HCT116 (cell line): Measurements from ENCODE around the gene LAX1. TPM values are rescaled to one million over a fixed set of nuclear protein-coding genes. Genes with fewer than 3 reads are reported as not detected.

Experiments used
- ATAC-seq: fragments of 200-7000 bp; cut with Tn5 transposase; 2 replicates; pipeline ENCODE4 v1.9.1; 2020; ENCODE audit warnings: mild to moderate bottlenecking, moderate library complexity
- BruUV-seq: library from RNA; stranded (reverse); fragments of 400-500 nt; replicated peaks from 2 replicates; lab custom pipeline; 2021; lab: Mats Ljungman, UMichigan
- CTCF ChIA-PET: fragments of 300-600 bp; sonication (Branson Sonifier 250); formaldehyde crosslinking; loops from one replicate; lab custom pipeline; 2021; ENCODE audit warnings: antibody characterized with exemption; lab: Charles Lee
- POLR2A ChIA-PET: fragments of 300-600, 350-600 bp; sonication (Branson Sonifier 250); formaldehyde crosslinking; loops from one replicate; lab custom pipeline; 2021; ENCODE audit warnings: antibody characterized with exemption; lab: Charles Lee
- RAD21 ChIA-PET, 2 experiments: fragments of 300-600 bp; sonication (Branson Sonifier 250); formaldehyde crosslinking; loops; one replicate each; lab custom pipeline; 2023; ENCODE audit warnings: low total read pairs in 2 of 2; ENCODE audit not compliant: uncharacterized antibody in 2 of 2, unreplicated experiment in 2 of 2, low non-redundant PET in 1 of 2; lab: Charles Lee
- DNase-seq: peaks from one replicate; pipeline ENCODE4 v3.0.0-alpha.2; 2010; ENCODE audit warnings: low read depth, low spot score
- H2AFZ ChIP-seq: fragments of 200-600 bp; shearing (Covaris generic), sonication (generic); 2 replicates; pipeline ENCODE4 v1.6.1; 2017; ENCODE audit warnings: low read depth, mixed run types, mixed read lengths, antibody characterized with exemption, low read length; ENCODE audit not compliant: poor library complexity, severe bottlenecking
- H3K27ac ChIP-seq: 2 replicates; pipeline ENCODE4 v1.5.1; 2012; ENCODE audit warnings: low read depth, low read length
- H3K27me3 ChIP-seq: fragments of 200-600 bp; sonication (generic); 2 replicates; pipeline ENCODE4 v1.6.1; 2016; ENCODE audit warnings: mixed run types, low read length, mixed read lengths; ENCODE audit not compliant: insufficient read depth
- H3K36me3 ChIP-seq, 2 experiments: fragments of 200-500 bp in 1 of 2; fragments of 200-600 bp in 1 of 2; sonication (Bioruptor generic) in 1 of 2; sonication (generic) in 1 of 2; 2 replicates each; pipeline versions ENCODE4 v1.5.1 to v1.6.1; 2014 to 2016; ENCODE audit warnings: low read length in 2 of 2, inconsistent platforms in 1 of 2, mixed read lengths in 1 of 2, mixed run types in 1 of 2; ENCODE audit not compliant: insufficient read depth in 2 of 2, control insufficient read depth in 1 of 2
- H3K4me1 ChIP-seq, 2 experiments: fragments of 200-600 bp in 1 of 2; sonication (generic) in 1 of 2; 2 replicates each; pipeline versions ENCODE4 v1.5.1 to v1.6.1; 2012 to 2017; ENCODE audit warnings: low read length in 2 of 2, inconsistent platforms in 1 of 2, mild to moderate bottlenecking in 1 of 2, mixed read lengths in 1 of 2, mixed run types in 1 of 2, moderate library complexity in 1 of 2; ENCODE audit not compliant: insufficient read depth in 2 of 2, control insufficient read depth in 1 of 2
- H3K4me2 ChIP-seq: fragments of 200-600 bp; sonication (generic); 2 replicates; pipeline ENCODE4 v1.6.1; 2017; ENCODE audit warnings: mixed run types, low read length, mixed read lengths
- H3K4me3 ChIP-seq, 2 experiments: fragments of 200-600 bp in 1 of 2; sonication (generic) in 1 of 2; replicated peaks in 1 of 2; 2 replicates each; pipeline ENCODE4 v1.5.1; 2011 to 2016; ENCODE audit warnings: low read length in 2 of 2, control low read depth in 1 of 2, low read depth in 1 of 2, mild to moderate bottlenecking in 1 of 2, mixed read lengths in 1 of 2, mixed run types in 1 of 2
- H3K79me2 ChIP-seq: fragments of 200-600 bp; sonication (generic); 2 replicates; pipeline ENCODE4 v1.6.1; 2017; ENCODE audit warnings: mild to moderate bottlenecking, mixed run types, low read length, moderate library complexity, mixed read lengths; ENCODE audit not compliant: insufficient read depth
- H3K9ac ChIP-seq: fragments of 200-600 bp; sonication (generic); 2 replicates; pipeline ENCODE4 v1.6.1; 2016; ENCODE audit warnings: low read length, mixed read lengths
- H3K9me2 ChIP-seq: fragments of 200-600 bp; sonication (generic), shearing (Covaris generic); 2 replicates; pipeline ENCODE4 v1.6.1; 2017; ENCODE audit warnings: mixed run types, mild to moderate bottlenecking, moderate library complexity; ENCODE audit not compliant: insufficient read depth
- H3K9me3 ChIP-seq, 2 experiments: fragments of 200-500 bp in 1 of 2; fragments of 200-600 bp in 1 of 2; sonication (Bioruptor generic) in 1 of 2; sonication (generic) in 1 of 2; 2 replicates each; pipeline ENCODE4 v1.6.1; 2014 to 2017; ENCODE audit warnings: low read length in 2 of 2, mixed read lengths in 2 of 2, inconsistent platforms in 1 of 2, low read depth in 1 of 2, mild to moderate bottlenecking in 1 of 2, mixed run types in 1 of 2, moderate library complexity in 1 of 2; ENCODE audit not compliant: control insufficient read depth in 1 of 2, insufficient read depth in 1 of 2
- H4K20me1 ChIP-seq: fragments of 200-600 bp; sonication (generic), shearing (Covaris generic); 2 replicates; pipeline ENCODE4 v1.6.1; 2017; ENCODE audit warnings: mixed run types, mild to moderate bottlenecking, moderate library complexity; ENCODE audit not compliant: insufficient read depth
- CBX3 ChIP-seq: IDR thresholded peaks from 2 replicates; pipeline ENCODE4 v1.6.1; 2012; ENCODE audit warnings: low read depth
- CEBPB ChIP-seq: IDR thresholded peaks from 2 replicates; pipeline ENCODE4 v1.6.1; 2012; ENCODE audit warnings: low read depth
- ELF1 ChIP-seq: IDR thresholded peaks from 2 replicates; pipeline ENCODE4 v1.6.1; 2012; ENCODE audit warnings: low read depth, borderline replicate concordance
- EZH2phosphoT487 ChIP-seq: fragments of 200-600 bp; IDR thresholded peaks from 2 replicates; pipeline ENCODE4 v1.6.1; 2018; ENCODE audit warnings: antibody characterized with exemption, borderline replicate concordance
- FOSL1 ChIP-seq: IDR thresholded peaks from 2 replicates; pipeline ENCODE4 v1.6.1; 2012; ENCODE audit warnings: low read depth
- SP1 ChIP-seq: IDR thresholded peaks from 2 replicates; pipeline ENCODE4 v1.6.1; 2012; ENCODE audit warnings: low read depth
- TCF7L2 ChIP-seq: IDR thresholded peaks from 2 replicates; pipeline ENCODE4 v1.7.0; 2011; ENCODE audit warnings: borderline replicate concordance, inconsistent platforms; ENCODE audit not compliant: insufficient read depth, insufficient read length; ENCODE audit errors: extremely low read depth
- YY1 ChIP-seq: IDR thresholded peaks from 2 replicates; pipeline ENCODE4 v1.6.1; 2011; ENCODE audit warnings: low read length, low read depth, moderate library complexity, mild to moderate bottlenecking; ENCODE audit not compliant: insufficient replicate concordance; ENCODE audit errors: extremely low read depth
- ZNF274 ChIP-seq: fragments of 200-500 bp; sonication (Bioruptor generic); IDR thresholded peaks from 2 replicates; pipeline ENCODE4 v1.6.1; 2014; ENCODE audit warnings: mild to moderate bottlenecking, low read depth, low read length, inconsistent platforms
- intact Hi-C: fragments of 100-400 bp; cut with micrococcal nuclease; formaldehyde crosslinking; loops from 2 replicates; pipeline ENCODE4 v1.10.0; 2022
- total RNA-seq: library from RNA; stranded (reverse); gene quantifications from one replicate; pipeline ENCODE4 v1.2.1, GENCODE V29; 2021; ENCODE audit not compliant: unreplicated experiment
- TF ChIP-seq, protein P1 (sequence below), 3 experiments: fragments of 200-600 bp in 1 of 3; sonication (generic) in 1 of 3; IDR thresholded peaks in 2 of 3; conservative IDR thresholded peaks in 1 of 3; 2 replicates each; pipeline ENCODE4 v1.5.1; 2012 to 2017; ENCODE audit warnings: low read depth in 2 of 3, low read length in 2 of 3, antibody characterized with exemption in 1 of 3, borderline replicate concordance in 1 of 3, control low read depth in 1 of 3, mild to moderate bottlenecking in 1 of 3, mixed read lengths in 1 of 3, mixed run types in 1 of 3, moderate library complexity in 1 of 3; ENCODE audit not compliant: insufficient read depth in 1 of 3
- TF ChIP-seq, protein P2 (sequence below): IDR thresholded peaks from 2 replicates; pipeline ENCODE4 v1.6.1; 2012
- TF ChIP-seq, protein P3 (sequence below): IDR thresholded peaks from 2 replicates; pipeline ENCODE4 v1.6.1; 2012; ENCODE audit warnings: low read depth
- TF ChIP-seq, protein P4 (sequence below): IDR thresholded peaks from 2 replicates; pipeline ENCODE4 v1.6.1; 2011; ENCODE audit warnings: mild to moderate bottlenecking, low read length, moderate library complexity; ENCODE audit not compliant: insufficient replicate concordance; ENCODE audit errors: extremely low read depth
- TF ChIP-seq, protein P5 (sequence below): IDR thresholded peaks from 2 replicates; pipeline ENCODE4 v1.6.1; 2012

LAX1 gene
- total RNA-seq, 1 experiment from 2014 or later, result 0.12 TPM

DNA sequence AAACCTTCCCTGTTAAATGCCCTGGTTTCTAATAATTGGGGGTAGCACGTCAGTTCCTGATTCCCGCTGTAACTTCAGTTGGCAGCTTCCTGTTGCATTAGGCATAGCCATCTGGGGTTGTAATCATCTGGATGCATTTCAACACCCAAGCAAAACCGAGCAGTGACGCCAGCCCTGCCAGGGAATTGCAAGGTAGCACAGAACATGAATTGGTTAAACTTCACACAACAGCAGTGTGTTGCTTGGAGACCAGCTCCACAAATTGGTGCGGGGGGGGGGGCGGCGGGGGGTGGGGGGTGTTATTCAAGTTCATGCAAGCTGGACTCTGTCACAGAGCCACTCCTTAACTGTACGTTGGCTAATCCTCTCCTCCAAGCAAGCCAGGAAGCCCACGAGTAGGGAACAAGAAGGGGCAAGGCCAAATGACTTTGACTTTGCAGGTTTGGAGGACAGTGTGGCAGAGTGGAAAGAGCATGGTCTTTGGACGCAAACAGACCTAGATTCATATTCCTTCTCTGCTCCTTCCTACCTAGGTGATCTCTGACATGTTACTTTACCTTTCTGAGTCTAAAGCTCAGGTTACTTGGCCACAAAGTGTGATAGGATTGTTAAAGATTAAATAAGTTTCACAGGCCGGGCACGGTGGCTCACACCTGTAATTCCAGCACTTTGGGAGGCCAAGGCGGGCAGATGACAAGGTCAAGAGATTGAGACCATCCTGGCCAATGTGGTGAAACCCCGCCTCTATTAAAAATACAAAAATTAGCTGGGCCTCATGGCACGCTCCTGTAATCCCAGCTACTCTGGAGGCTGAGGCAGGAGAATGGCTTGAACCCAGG, 4.7 kb downstream of the LAX1 start (continued):
- no peak for TF ChIP-seq CBX3
- TF ChIP-seq, protein P1, sequence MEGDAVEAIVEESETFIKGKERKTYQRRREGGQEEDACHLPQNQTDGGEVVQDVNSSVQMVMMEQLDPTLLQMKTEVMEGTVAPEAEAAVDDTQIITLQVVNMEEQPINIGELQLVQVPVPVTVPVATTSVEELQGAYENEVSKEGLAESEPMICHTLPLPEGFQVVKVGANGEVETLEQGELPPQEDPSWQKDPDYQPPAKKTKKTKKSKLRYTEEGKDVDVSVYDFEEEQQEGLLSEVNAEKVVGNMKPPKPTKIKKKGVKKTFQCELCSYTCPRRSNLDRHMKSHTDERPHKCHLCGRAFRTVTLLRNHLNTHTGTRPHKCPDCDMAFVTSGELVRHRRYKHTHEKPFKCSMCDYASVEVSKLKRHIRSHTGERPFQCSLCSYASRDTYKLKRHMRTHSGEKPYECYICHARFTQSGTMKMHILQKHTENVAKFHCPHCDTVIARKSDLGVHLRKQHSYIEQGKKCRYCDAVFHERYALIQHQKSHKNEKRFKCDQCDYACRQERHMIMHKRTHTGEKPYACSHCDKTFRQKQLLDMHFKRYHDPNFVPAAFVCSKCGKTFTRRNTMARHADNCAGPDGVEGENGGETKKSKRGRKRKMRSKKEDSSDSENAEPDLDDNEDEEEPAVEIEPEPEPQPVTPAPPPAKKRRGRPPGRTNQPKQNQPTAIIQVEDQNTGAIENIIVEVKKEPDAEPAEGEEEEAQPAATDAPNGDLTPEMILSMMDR (IDR thresholded peaks at IDR 0.05 in 2 of 3, conservative IDR thresholded peaks at IDR 0.05 in 1 of 3; ENCODE audit: borderline replicate concordance in 1 of 3, insufficient read depth in 1 of 3, low read depth in 2 of 3, low read length in 2 of 3), result no peak

DNA sequence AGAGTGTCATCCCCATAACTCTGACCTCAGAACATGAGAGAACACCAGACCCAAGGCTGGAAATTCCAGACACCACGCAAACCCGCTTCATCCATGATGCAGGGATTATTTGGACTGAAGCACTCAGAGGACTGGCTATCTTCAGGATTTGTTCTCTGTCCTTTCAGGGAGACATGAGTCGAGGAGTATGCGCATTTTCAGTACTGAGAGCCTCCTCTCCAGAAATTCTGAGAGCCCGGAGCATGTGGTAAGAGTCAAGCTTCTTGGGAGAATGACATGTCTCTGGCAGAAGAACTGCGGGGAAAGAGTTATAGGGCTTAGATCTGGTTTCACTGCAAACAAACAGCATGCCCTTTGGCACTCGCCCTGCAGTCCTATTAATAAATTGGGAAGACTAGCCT, 6.9 kb downstream of the LAX1 start:
- Histone ChIP-seq H3K4me1 (no peaks in the 10 kb centered on the region; a peak in 1 of 4 replicates), H3K79me2 (no peaks in the 10 kb centered on the region), H3K4me2 (no peak overlapping the region), H2AFZ (no peak overlapping the region), H3K9me3 (no peaks in the 10 kb centered on the region), H3K9me2 (no peaks in the 10 kb centered on the region), H4K20me1 (no peaks in the 10 kb centered on the region; the same call in 1 of the 2 replicates), H3K4me3 (no peak overlapping the region), H3K36me3 (no peaks in the 10 kb centered on the region), H3K27me3 (peaks cover 15% of the 10 kb centered on the region; the same call in 1 of the 2 replicates), H3K27ac (no peak overlapping the region), H3K9ac (no peak overlapping the region)
- ATAC-seq, result no peak
- CTCF ChIA-PET, result no interaction called here
- POLR2A ChIA-PET, result no interaction called here
- DNase-seq, result no peak
- intact Hi-C loops, result no loop called here
- TF ChIP-seq TCF7L2 (no peak), YY1 (no peak), SP1 (no peak), ELF1 (no peak), ZNF274 (no peak), CEBPB (no peak), FOSL1 (no peak), EZH2phosphoT487 (no peak)
- TF ChIP-seq, protein P2, sequence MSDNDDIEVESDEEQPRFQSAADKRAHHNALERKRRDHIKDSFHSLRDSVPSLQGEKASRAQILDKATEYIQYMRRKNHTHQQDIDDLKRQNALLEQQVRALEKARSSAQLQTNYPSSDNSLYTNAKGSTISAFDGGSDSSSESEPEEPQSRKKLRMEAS, result no peak
- TF ChIP-seq, protein P3, sequence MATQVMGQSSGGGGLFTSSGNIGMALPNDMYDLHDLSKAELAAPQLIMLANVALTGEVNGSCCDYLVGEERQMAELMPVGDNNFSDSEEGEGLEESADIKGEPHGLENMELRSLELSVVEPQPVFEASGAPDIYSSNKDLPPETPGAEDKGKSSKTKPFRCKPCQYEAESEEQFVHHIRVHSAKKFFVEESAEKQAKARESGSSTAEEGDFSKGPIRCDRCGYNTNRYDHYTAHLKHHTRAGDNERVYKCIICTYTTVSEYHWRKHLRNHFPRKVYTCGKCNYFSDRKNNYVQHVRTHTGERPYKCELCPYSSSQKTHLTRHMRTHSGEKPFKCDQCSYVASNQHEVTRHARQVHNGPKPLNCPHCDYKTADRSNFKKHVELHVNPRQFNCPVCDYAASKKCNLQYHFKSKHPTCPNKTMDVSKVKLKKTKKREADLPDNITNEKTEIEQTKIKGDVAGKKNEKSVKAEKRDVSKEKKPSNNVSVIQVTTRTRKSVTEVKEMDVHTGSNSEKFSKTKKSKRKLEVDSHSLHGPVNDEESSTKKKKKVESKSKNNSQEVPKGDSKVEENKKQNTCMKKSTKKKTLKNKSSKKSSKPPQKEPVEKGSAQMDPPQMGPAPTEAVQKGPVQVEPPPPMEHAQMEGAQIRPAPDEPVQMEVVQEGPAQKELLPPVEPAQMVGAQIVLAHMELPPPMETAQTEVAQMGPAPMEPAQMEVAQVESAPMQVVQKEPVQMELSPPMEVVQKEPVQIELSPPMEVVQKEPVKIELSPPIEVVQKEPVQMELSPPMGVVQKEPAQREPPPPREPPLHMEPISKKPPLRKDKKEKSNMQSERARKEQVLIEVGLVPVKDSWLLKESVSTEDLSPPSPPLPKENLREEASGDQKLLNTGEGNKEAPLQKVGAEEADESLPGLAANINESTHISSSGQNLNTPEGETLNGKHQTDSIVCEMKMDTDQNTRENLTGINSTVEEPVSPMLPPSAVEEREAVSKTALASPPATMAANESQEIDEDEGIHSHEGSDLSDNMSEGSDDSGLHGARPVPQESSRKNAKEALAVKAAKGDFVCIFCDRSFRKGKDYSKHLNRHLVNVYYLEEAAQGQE, result no peak
- TF ChIP-seq, protein P4, sequence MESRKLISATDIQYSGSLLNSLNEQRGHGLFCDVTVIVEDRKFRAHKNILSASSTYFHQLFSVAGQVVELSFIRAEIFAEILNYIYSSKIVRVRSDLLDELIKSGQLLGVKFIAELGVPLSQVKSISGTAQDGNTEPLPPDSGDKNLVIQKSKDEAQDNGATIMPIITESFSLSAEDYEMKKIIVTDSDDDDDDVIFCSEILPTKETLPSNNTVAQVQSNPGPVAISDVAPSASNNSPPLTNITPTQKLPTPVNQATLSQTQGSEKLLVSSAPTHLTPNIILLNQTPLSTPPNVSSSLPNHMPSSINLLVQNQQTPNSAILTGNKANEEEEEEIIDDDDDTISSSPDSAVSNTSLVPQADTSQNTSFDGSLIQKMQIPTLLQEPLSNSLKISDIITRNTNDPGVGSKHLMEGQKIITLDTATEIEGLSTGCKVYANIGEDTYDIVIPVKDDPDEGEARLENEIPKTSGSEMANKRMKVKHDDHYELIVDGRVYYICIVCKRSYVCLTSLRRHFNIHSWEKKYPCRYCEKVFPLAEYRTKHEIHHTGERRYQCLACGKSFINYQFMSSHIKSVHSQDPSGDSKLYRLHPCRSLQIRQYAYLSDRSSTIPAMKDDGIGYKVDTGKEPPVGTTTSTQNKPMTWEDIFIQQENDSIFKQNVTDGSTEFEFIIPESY, result no peak
- TF ChIP-seq, protein P5, sequence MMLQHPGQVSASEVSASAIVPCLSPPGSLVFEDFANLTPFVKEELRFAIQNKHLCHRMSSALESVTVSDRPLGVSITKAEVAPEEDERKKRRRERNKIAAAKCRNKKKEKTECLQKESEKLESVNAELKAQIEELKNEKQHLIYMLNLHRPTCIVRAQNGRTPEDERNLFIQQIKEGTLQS, result no peak
- TF ChIP-seq, all 23 proteins: peak for 0
- no TSS peak for BruUV-seq
- RAD21 ChIA-PET, result no interaction called here
